Stimulated activated CD4-positive, alpha-beta T cell treated with anti-CD3 and anti-CD28 coated beads, Interleukin-2, amount 100 ng/mL, for 48 hours (primary cell): ENCODE results near the gene MAPK6.
"Not testable (repeated sequence)": the region's sequence is repeated elsewhere in the genome, so short reads cannot be mapped to it uniquely, and the experiment has no call there.

Experiments
- DNase-seq, 2 donors: peaks; one replicate each; pipeline ENCODE4 v3.0.0-alpha.2; 2020

MAPK6 gene

DNA sequence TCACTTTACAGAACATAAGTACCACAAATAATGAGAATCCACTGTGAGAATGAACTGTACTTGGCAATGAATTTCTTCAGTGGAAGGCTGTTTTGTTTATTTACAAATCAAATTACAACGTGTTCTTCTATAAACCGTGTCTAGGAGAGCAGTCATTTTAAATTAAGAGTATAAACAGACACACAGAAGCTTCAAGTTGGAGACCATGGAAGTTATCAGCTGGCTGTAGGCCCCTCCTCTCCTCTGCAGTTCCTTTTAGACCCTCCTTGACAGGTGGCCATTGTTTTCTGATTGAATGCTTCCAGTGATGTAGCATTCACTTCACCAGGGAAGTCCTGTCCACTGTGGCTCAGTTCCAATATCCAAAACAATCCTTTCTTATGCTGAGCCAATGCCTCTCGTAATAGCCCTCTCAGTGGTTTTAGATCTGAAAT is 7.3 kb upstream of the MAPK6 start:
- DNase-seq: no peak

DNA sequence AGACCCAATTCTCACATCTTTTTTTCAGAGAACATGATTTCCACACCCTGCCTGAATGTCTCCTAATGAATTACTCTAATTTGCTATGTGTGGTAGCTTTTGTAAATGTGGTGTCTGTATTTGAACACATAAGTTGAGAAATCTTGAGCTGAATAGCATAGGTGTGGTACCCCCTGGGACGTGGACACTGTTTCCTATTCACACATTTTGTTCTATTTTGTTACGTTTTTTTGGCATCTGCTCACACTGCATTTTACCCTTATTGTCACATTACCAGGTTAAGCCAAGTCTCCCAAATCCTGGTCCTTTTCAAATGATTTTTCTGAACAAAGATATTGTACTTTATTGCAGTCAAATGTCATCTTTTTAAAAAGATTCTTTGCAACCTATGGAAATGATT is 6.8 kb upstream of the MAPK6 start:
- no peak for DNase-seq

DNA sequence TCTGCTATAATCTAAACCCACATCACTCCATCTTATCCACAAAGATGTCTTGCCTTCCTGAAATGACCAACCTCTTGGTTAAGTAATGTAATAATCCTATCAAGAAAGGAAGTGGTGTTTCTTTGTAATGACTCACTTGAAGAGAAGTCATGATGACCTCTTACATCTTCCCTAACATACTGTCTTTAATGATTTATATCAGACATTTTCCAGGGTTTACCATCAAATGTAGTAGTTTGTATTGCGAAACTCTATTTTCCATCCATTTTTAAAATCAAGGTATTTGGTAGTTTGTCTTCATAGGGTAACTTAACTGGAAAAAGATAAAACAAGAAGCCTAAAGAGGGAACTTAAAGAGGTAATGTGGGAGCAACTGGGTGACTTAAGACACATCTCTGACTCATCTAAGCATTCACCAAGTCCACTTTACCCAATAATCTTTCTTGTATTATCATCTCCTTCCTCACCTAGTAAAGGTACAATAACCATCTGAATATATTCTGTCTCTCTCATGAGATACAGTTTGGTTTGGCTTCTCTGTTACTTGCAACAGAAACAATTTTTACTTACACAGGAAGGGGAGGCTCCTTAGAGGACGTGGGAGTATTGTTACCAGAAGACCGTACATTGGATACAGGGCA is 5.7 kb upstream of the MAPK6 start:
- DNase-seq: no peak

DNA sequence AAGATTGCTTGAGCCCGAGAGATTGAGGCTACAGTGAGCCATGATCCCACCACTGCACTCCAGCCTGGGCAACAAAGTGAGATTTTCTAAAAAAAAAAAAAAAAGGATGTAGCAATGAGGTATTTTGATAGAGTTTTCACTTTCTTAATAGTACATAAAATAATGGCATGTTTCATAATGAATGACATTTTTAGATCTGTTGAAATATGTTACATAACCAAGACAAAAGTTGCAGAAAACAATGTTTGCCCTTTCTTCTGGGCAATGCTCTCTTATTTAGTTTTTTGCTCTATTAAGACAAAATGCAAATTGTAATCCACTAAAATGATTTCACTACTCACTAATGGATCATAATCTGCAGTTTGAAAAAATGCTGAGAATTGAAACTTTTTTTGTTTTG is 4.4 kb upstream of the MAPK6 start:
- DNase-seq: no peak

DNA sequence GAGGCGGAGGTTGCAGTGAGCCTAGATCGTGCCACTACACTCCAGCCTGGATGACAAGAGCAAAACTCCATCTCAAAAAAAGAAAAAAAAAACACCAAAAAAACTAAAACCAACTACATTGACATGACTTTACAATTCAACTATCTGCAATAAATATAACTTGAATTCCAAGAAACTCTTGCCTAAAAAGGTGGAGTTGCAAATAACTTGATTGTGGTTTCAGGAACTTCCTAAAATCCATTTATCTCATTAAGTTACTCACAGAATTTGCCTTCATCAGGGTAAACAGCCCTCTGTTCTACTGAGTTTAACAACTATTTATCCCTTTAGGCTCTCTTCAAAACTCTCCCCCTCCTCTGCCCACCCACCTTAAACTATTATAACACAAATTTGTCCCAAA is 2.7 kb upstream of the MAPK6 start:
- no peak for DNase-seq

DNA sequence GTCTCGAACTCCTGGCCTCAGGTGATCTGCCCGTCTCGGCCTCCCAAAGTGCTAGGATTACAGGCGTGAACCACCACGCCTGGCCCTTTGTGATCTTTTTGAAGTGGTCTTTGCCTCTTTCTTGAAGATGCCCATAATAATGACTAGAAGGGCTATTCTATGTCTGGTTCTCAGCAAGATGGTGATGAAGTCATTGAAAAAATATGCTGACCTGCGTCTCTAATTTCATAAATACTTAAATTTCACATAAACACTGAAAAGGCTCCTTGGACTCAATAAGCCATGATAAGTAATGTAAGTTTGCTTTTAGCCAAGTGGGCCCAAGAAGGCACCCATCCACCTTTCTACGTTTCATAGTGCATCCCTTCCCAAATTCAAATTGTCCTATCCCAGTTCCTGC is 775 bp upstream of the MAPK6 start:
- DNase-seq: no peak

DNA sequence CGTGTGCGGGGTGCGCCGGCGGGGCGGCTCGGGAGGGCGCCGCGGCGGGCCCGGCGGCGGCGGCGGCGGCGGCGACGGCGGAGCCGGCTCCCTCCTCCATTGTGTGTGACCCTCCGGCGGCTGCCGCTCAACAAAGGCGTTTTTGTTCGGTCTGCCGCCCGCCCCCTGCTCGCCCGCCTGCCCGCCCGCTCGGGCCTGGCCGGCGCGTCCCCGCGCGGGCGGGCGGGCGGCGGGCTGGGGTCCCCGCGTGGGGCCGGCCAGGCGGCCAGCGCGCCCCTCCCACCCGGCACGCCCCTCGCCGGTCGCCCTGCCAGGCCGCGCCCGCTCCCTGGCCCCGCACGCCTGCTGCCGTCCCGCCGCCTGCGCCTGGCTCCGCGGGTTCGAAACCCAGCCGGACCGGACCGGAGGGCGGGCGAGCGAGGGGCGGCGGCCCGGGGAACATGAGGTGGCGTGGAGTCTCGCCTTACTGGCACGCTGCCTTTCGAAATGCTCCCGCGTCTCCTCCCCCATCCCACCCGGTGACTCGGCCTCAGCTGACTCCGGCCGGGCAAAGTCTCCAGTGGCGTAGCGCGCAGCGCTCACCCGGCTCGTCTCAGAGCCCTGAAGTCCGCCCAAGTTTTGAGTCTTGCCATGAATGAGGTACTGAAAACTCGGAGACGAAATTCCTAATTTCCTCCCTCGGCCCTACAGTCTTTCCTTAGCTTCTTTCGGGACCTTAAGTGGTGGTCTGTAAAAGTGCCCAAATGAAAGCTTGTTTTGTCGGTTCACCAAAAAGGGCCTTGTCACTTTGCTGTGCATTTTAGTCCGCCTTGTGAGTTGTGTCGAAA is 588 bp downstream of the MAPK6 start:
- DNase-seq: peak; percentile 54 to 62

DNA sequence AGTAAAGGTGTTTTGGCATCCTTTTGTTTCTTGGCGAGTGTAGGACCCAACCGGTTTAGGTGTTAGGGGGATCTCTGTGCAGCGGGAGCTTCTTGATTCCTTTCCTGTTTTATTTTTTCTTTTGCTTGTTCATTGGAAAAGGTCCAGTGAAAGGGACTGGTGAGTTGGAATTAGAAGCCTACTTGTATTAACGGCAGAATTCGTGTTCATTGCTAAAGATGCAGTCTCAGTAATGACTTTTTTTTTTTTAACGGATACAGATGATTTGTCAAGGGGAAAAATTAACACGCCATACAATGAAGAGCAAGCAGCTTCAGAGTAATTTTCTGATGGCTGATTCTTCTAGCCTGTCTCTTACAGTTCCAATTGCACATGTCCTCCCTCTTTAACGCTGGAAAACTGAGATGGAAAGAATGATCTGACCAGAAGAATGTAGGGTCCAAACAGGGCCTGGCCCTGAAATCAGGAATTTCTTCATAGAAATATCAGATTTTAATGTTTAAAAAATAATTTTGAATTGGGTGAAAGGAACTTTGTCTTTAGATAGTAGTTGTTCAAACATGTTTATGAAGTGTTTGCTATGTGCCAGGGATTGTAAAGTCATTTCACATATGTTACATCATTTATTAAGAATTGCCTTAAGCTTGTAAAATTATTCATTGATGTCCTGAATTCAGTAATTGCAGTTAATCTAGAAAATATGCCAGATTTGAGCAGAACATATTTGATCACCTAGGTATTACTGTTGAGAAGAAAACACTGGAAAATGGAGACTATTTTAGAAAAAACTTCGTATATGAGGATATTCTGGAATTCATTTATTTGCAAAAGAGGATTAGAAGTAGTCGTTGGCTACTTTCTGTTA is 1.4 kb downstream of the MAPK6 start:
- DNase-seq: no peak

DNA sequence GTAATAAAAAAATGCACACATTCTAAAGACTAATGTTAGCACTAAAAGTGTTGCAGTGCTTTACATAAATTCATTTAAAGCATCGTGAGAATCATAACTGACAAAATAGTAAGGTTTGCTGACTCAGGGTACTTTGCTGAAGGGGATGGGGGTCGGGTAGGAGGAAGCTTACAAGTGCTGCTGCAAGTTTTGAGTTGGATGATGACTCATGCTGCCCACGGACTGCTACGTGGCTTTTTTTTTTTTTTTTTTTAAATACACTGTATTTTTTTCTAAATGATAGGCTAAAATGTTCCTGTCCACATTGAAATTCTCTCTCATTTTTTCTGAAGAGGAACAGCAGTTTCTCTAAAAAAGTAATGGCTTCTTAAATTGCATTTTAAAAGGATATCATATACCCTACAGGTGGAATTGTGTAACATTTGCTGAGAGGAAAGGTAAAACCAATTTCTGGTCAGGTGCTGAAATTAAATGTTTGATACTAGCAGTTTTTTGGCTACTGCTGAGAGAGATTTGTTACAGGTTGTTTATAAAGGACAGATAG is 2.2 kb downstream of the MAPK6 start:
- peak; percentile 45 to 59 for DNase-seq

DNA sequence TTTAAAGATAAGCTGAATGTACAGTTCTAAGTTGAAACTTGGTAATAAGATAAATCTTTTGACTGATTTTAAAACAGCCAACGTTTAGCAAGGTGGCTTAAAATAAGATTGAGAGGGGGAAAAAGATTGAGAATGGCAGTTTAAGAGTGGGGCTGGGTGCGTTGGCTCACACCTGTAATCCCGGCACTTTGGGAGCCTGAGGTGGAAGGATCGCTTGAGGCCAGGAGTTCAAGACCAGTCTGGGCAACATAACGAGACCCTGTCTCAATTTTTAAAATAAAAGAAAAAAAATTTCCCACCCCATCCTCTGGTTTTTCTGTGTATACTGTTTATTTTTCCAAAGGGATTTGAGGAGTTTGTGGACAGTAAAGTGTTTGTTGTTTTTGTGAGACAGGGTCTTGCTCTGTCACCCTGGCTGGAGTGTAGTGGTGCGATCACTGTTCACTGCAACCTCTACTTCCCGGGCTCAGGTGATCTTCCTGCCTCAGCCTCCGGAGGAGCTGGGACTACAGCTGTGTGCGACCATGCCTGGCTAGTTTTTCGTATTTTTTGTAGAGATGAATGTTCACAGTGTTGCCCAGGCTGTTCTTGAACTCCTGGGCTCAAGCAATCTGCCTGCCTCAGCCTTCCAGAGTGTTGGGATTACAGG is 3.0 kb downstream of the MAPK6 start:
- DNase-seq: no peak

DNA sequence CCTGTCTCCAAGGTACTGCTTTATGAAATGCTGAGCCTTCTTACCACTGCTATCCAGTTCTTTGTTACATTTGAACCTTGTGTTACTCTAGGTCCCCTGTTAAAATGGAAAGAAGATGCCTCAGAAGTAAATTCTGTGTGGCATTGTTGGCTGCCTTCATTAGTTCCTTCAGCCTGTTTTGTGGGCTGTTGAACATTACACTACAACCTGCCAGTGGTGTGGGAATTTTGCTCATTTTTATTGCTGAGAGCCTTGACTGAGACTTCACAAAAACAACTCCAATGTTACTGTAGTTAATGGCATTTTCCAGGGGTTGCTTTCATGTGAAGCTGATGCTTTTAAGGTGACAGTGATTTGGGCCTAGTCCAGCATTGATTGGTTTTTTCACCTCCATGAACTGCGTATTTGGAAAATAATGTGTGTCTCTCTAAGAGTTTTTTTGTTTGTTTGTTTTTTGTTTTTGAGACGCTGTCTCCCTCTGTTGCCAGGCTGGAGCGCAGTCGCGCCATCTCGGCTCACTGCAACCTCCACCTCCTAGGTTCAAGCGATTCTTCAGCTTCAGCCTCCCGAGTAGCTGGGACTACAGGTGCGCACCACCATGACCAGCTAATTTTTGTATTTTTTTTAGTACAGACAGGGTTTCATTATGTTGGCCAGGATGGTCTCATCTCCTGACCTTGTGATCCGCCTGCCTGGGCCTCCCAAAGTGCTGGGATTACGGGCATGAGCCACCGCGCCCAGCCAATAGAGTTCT is 4.3 kb downstream of the MAPK6 start:
- no peak for DNase-seq

DNA sequence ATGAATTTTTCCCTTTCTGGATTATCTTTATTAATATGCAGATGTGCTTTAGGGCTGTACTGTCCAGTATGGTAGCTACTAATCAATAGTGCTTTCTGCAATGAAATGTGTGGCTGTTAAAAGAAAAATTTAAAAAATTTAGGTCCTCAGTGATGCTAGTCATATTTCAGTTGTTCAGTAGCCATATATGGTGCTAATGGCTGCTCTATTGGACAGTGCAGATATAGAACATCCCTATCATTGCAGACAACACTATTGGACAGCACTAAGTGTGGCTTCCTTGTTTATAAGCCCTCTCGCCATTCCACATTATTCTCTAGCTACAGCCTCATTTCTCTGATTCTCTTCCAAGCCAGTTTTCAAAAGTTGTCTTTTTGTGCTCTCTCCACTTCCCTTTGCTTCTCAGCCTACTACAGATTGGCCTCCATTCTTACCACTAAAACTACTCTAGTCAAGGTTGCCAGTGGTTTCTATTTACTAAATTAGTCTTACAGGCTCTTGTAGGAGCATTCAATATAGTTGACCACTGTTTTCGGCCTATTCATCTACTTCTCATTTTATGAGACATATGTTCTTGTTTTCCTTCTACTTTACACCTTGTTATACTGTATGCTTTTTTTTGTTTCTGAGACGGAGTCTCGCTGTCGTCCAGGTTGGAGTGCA is 9.5 kb downstream of the MAPK6 start:
- no peak for DNase-seq

DNA sequence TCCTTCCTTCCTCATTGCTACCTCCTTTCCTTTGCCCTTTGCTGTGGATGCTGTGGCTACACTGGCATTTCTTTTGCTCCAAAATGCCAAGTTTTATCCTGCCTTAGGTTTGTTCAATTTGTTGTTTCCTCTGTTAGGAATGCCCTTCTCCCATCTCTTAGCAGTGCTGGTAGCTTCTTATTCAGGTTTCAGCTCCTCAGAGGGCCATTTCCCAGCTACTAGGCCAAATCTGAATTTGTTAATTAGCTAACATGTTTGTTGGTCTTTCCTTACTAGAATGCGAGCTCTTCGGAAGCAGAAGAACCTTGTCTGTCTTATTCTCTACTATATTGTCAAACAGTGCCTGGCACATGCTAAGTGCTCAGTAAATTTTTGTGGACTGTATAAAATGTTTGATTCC is 11.0 kb downstream of the MAPK6 start:
- DNase-seq: no peak

DNA sequence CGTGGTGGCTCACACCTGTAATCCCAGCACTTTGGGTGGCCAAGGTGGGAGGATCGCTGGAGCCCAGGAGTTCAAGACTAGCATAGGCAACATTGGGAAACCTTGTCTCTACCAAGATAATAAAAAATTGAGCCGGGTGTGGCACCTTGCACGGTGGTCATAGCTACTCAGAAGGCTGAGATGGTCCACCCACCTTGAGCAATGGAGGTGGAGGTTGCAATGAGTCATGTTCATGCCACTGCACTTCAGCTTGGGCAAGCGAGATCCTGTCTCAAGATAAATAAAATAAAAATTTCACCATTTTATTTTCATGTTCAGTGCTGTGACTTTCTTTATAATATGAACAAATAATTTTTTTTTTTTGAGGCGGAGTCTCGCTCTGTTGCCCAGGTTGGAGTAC is 12.5 kb downstream of the MAPK6 start:
- DNase-seq: no peak

DNA sequence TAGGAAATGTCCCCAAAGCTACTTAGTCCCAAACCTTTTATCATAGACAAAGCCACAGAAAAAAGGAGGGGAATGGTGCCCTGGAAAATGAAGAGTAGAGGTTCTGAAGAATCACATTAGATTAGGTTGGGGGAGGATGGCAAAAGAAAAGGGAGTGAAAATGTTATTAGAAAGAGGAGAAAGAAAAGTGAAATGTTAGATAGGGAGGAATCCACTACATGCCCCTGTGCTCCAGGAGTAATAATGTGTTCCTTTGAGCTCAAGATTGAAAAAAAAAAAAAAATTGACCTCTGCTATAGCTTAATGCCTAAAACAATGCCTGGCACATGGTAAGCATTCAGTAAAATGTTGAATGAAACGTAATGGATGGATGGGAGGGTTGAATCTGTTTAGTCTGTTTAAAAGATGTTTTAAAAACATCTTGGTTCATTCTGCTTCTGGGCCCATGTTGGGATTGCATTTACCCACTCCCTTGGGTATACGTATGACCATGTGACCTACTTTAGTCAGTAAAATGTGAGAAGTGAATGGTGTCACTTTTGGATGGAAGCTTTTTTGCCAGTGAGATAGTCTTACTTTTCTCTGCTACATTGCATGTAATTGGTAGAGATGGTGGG is 19.0 kb downstream of the MAPK6 start:
- DNase-seq: no peak

DNA sequence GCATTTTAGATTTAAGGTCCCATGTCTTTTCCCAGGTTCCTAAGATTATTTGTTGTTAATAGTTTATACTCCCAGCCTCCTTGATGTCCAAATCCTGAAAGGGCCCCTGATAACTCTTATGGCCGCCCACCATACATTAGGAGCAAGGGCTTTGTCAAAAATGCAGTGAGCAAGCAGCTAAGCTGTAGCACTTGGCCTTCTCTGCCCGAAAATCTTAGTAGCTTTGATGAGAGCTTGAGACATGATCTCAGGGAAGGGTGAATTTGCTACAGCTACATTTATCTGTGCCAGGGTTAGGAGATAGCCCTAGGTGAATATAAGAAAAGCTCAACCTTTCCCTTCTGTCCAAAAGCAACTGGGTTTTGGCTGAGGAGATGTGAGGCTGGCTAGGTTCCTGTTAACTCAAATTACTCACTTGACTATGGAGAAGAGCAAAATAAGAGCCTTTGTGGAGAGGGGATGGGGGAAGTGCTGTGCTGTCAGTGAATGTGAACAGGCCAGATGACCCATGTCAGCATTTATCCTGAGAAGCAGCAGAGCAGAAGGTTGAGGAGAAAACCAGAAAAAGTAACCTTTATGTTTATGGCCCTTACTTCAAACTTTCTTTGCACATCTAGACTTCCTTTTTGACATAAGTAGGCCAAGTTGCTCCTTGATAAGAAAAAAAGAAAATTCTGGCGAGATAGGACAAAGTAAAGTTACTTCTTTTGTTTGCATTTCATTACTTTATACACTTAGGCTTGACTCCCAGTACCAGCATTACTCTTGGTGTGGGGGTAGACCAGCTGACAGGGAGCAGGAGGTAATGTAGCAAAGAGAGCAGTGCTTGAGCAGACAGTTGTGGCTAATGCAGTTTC is 21.1 kb downstream of the MAPK6 start:
- no peak for DNase-seq

DNA sequence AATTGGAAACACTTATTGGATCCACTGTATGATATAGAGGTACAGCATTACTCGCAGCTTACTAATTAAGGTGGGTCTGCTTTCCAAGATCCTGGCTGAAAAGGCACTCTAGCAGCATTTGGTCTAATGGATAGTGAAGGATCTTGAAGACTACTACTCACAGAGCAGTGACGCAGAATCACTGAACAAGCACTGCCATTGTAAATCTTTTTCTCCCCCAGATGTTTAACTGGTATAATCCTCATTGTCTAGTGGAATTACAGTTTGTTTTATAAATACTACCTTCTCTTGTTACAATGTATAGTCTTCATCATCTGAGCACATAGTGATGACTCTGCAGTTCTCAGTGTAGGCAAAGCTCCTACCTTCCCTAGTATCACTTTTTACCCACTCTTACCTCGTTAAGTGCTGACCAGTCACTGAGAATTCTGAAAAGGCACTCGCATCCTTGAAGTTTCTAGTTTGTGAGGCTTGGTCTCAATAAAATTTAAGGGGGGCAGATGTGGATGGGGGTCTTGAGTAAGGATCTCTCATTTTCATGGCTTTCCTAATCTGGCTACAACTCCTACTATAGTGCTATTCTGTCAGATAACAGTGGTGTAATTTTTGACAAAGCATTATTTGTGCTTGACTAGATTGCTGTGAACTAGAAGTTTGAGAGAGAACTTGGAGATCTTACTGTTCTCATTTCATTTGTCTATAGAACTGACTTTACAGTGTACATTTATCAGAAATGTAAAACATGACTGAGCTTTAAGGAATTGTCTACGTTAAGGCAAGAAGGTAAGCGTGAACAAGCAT is 23.2 kb downstream of the MAPK6 start:
- DNase-seq: no peak

DNA sequence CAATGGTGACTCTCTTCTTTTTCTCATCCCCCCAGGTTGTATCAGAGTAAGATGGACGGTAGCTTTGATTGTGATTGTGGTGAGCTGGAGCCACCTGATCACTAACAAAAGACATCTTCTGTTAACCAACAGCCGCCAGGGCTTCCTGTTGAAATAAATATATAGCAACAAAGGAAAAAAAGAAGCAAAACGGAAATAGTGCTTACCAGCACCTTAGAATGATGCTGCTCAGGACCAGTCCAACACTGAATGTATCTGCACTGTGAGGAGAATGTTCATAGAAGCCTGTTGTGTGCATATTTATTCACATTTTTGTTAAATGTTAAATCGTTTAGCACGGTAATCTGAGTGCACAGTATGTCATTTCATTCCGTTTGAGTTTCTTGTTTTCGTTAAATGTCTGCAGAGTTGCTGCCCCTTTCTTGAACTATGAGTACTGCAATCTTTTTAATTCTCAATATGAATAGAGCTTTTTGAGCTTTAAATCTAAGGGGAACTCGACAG is 26.8 kb downstream of the MAPK6 start:
- not testable (repeated sequence) for DNase-seq

DNA sequence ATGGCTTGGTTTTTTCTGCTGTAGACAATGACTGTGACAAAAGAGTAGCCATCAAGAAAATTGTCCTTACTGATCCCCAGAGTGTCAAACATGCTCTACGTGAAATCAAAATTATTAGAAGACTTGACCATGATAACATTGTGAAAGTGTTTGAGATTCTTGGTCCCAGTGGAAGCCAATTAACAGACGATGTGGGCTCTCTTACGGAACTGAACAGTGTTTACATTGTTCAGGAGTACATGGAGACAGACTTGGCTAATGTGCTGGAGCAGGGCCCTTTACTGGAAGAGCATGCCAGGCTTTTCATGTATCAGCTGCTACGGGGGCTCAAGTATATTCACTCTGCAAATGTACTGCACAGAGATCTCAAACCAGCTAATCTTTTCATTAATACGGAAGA is 27.5 kb downstream of the MAPK6 start:
- not testable (repeated sequence) for DNase-seq
